Measurements from ENCODE around the gene SOHLH2. TPM values are rescaled to one million over a fixed set of nuclear protein-coding genes. Genes with fewer than 3 reads are reported as not detected.

SOHLH2 gene
- total RNA-seq, 2 donors from 2014 or later, result not detected

- TF ChIP-seq, protein P1, sequence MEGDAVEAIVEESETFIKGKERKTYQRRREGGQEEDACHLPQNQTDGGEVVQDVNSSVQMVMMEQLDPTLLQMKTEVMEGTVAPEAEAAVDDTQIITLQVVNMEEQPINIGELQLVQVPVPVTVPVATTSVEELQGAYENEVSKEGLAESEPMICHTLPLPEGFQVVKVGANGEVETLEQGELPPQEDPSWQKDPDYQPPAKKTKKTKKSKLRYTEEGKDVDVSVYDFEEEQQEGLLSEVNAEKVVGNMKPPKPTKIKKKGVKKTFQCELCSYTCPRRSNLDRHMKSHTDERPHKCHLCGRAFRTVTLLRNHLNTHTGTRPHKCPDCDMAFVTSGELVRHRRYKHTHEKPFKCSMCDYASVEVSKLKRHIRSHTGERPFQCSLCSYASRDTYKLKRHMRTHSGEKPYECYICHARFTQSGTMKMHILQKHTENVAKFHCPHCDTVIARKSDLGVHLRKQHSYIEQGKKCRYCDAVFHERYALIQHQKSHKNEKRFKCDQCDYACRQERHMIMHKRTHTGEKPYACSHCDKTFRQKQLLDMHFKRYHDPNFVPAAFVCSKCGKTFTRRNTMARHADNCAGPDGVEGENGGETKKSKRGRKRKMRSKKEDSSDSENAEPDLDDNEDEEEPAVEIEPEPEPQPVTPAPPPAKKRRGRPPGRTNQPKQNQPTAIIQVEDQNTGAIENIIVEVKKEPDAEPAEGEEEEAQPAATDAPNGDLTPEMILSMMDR (IDR thresholded peaks at IDR 0.05), result no peak
- no peak overlapping the region for H3K4me3 ChIP-seq
- H3K27me3 ChIP-seq (replicated peaks; ENCODE audit: insufficient read depth), result no peaks in the 10 kb centered on the region
- no peak overlapping the region for H3K27ac ChIP-seq
- no peaks in the 10 kb centered on the region for H3K36me3 ChIP-seq
- no peak for ATAC-seq (ENCODE audit: insufficient number of reproducible peaks, low FRiP score, low read depth)
- H3K4me1 ChIP-seq (ENCODE audit: control insufficient read depth in 1 of 2, low read depth in 2 of 2), result no peaks in the 10 kb centered on the region
- H3K9me3 ChIP-seq, result peaks cover 3% of the 10 kb centered on the region
- no peak for DNase-seq (ENCODE audit: low spot score)
These were observed 37.2 kb upstream of the SOHLH2 start for GRCh38 chr13:36251526-36251925.

GRCh38 chr13:36251017-36251416, 36.7 kb upstream of the SOHLH2 start:
- ATAC-seq (ENCODE audit: insufficient number of reproducible peaks, low FRiP score, low read depth) (no peak), DNase-seq (ENCODE audit: low spot score) (no peak)
- Histone ChIP-seq H3K9me3 (peaks cover 3% of the 10 kb centered on the region), H3K36me3 (no peaks in the 10 kb centered on the region), H3K4me1 (ENCODE audit: control insufficient read depth in 1 of 2, low read depth in 2 of 2) (no peaks in the 10 kb centered on the region), H3K4me3 (no peak overlapping the region), H3K27ac (no peak overlapping the region), H3K27me3 (replicated peaks; ENCODE audit: insufficient read depth) (no peaks in the 10 kb centered on the region)
- TF ChIP-seq, protein P1 (IDR thresholded peaks at IDR 0.05), result no peak

DNA sequence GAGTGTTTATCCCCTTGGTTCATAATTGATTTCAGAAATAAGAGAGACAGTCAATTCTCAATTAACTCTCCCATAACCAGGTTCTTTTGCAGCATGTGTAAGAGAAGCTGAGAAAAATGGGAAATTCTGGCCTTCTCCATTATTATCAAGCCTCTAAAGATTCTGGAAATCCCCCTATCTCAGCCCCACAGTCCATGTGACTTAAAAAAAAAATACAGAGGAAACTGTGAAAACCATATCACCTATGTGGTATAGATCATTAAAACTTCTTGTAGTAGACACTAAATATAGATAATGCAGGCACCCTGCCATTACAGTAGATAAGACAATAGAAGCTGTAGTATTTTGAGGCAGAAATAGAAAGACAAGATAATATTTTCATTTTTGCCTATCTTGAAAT, 34.3 kb upstream of the SOHLH2 start:
- ATAC-seq (ENCODE audit: insufficient number of reproducible peaks, low FRiP score, low read depth), result no peak
- Histone ChIP-seq H3K27me3 (replicated peaks; ENCODE audit: insufficient read depth) (no peaks in the 10 kb centered on the region), H3K4me1 (ENCODE audit: control insufficient read depth in 1 of 2, low read depth in 2 of 2) (no peaks in the 10 kb centered on the region), H3K36me3 (no peaks in the 10 kb centered on the region), H3K27ac (no peak overlapping the region), H3K4me3 (no peak overlapping the region), H3K9me3 (peaks cover 3% of the 10 kb centered on the region)
- TF ChIP-seq, protein P1 (IDR thresholded peaks at IDR 0.05), result no peak
- no peak for DNase-seq (ENCODE audit: low spot score)

- H3K4me3 ChIP-seq, result no peak overlapping the region
- H3K36me3 ChIP-seq, result no peaks in the 10 kb centered on the region
- H3K27ac ChIP-seq, result no peak overlapping the region
- peaks cover 3% of the 10 kb centered on the region for H3K9me3 ChIP-seq
- no peaks in the 10 kb centered on the region for H3K4me1 ChIP-seq (ENCODE audit: control insufficient read depth in 1 of 2, low read depth in 2 of 2)
- H3K27me3 ChIP-seq (replicated peaks; ENCODE audit: insufficient read depth), result no peaks in the 10 kb centered on the region
- ATAC-seq (ENCODE audit: insufficient number of reproducible peaks, low FRiP score, low read depth), result no peak
- TF ChIP-seq, protein P1 (IDR thresholded peaks at IDR 0.05), result no peak
- no peak for DNase-seq (ENCODE audit: low spot score)
These were observed 30.6 kb upstream of the SOHLH2 start for GRCh38 chr13:36244990-36245389.

DNA sequence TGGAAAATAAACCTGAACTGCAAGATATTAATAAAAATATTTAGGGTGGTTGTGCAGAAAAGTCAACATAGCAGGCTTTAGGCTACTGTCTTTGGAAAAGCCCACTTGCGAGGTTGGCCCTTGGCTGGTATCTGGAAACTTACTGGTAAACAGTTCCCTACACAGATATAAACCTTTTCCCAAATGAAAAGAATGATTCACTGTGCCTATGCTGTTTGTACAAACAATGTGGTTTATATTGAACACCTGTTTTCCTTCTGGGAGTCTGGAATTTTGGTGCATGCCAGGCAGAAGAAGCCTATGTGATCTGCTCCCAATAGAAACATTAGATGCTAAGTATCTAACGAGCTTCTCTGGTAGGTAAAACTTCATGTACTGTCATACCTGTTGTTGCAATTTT, 29.7 kb upstream of the SOHLH2 start:
- DNase-seq (ENCODE audit: low spot score) (no peak), ATAC-seq (ENCODE audit: insufficient number of reproducible peaks, low FRiP score, low read depth) (no peak)
- TF ChIP-seq, protein P1 (IDR thresholded peaks at IDR 0.05), result no peak
- Histone ChIP-seq H3K4me1 (ENCODE audit: control insufficient read depth in 1 of 2, low read depth in 2 of 2) (no peaks in the 10 kb centered on the region), H3K9me3 (peaks cover 3% of the 10 kb centered on the region), H3K36me3 (no peaks in the 10 kb centered on the region), H3K27ac (no peak overlapping the region), H3K27me3 (replicated peaks; ENCODE audit: insufficient read depth) (no peaks in the 10 kb centered on the region), H3K4me3 (no peak overlapping the region)
